Measurements from ENCODE around the gene MANBA. TPM values are rescaled to one million over a fixed set of nuclear protein-coding genes. Genes with fewer than 3 reads are reported as not detected.
A peak's percentile ranks its signal among the peaks of the same experiment; 100 is the strongest.

The MANBA gene
- total RNA-seq, 1 donor from 2014 or later = 9.4 TPM

GRCh38 chr4:102759831-102760644 lies 730 bp downstream of the MANBA start:
- peak overlapping the region; percentile 44 for H3K27ac Mint-ChIP-seq (ENCODE audit: unreplicated experiment)
- H3K36me3 Mint-ChIP-seq (ENCODE audit: low read depth, unreplicated experiment) = no peaks in the 10 kb centered on the region
- H3K4me3 Mint-ChIP-seq (ENCODE audit: unreplicated experiment) = peak overlapping the region; percentile 96
- peaks cover 18% of the 10 kb centered on the region for H3K27me3 Mint-ChIP-seq (ENCODE audit: unreplicated experiment)
- H3K4me1 Mint-ChIP-seq (ENCODE audit: unreplicated experiment) = peaks cover 13% of the 10 kb centered on the region
- DNase-seq (ENCODE audit: low spot score) = no peak
- no peak for TF ChIP-seq CTCF (IDR thresholded peaks at IDR 0.05; ENCODE audit: unreplicated experiment)
- H3K9me3 Mint-ChIP-seq (ENCODE audit: unreplicated experiment) = no peaks in the 10 kb centered on the region

GRCh38 chr4:102758241-102759160 lies 2.3 kb downstream of the MANBA start:
- Mint-ChIP-seq H3K4me3 (ENCODE audit: unreplicated experiment) (no peak overlapping the region), H3K9me3 (ENCODE audit: unreplicated experiment) (no peaks in the 10 kb centered on the region), H3K27ac (ENCODE audit: unreplicated experiment) (no peak overlapping the region), H3K4me1 (ENCODE audit: unreplicated experiment) (peaks cover 13% of the 10 kb centered on the region), H3K36me3 (ENCODE audit: low read depth, unreplicated experiment) (no peaks in the 10 kb centered on the region), H3K27me3 (ENCODE audit: unreplicated experiment) (peaks cover 18% of the 10 kb centered on the region)
- TF ChIP-seq CTCF (IDR thresholded peaks at IDR 0.05; ENCODE audit: unreplicated experiment) = no peak
- DNase-seq (ENCODE audit: low spot score) = no peak

GRCh38 chr4:102757681-102758080 lies 3.1 kb downstream of the MANBA start:
- H3K4me3 Mint-ChIP-seq (ENCODE audit: unreplicated experiment) = no peak overlapping the region
- DNase-seq (ENCODE audit: low spot score) = no peak
- TF ChIP-seq CTCF (IDR thresholded peaks at IDR 0.05; ENCODE audit: unreplicated experiment) = no peak
- H3K9me3 Mint-ChIP-seq (ENCODE audit: unreplicated experiment) = no peaks in the 10 kb centered on the region
- H3K27ac Mint-ChIP-seq (ENCODE audit: unreplicated experiment) = no peak overlapping the region
- H3K27me3 Mint-ChIP-seq (ENCODE audit: unreplicated experiment) = peaks cover 18% of the 10 kb centered on the region
- H3K4me1 Mint-ChIP-seq (ENCODE audit: unreplicated experiment) = peaks cover 13% of the 10 kb centered on the region
- no peaks in the 10 kb centered on the region for H3K36me3 Mint-ChIP-seq (ENCODE audit: low read depth, unreplicated experiment)

GRCh38 chr4:102754044-102754443 lies 6.7 kb downstream of the MANBA start:
- Mint-ChIP-seq H3K27me3 (ENCODE audit: unreplicated experiment) (peaks cover 3% of the 10 kb centered on the region), H3K36me3 (ENCODE audit: low read depth, unreplicated experiment) (no peaks in the 10 kb centered on the region), H3K4me1 (ENCODE audit: unreplicated experiment) (peaks cover 2% of the 10 kb centered on the region), H3K9me3 (ENCODE audit: unreplicated experiment) (no peaks in the 10 kb centered on the region), H3K4me3 (ENCODE audit: unreplicated experiment) (no peak overlapping the region), H3K27ac (ENCODE audit: unreplicated experiment) (no peak overlapping the region)
- no peak for TF ChIP-seq CTCF (IDR thresholded peaks at IDR 0.05; ENCODE audit: unreplicated experiment)
- no peak for DNase-seq (ENCODE audit: low spot score)
